GM18861 (cell line): ENCODE measurements around the gene LMTK2.
A peak's percentile ranks its signal among the peaks of the same experiment; 100 is the strongest.

Experiments
- ATAC-seq: cut with Tn5 transposase; IDR thresholded peaks from one replicate; pipeline ENCODE4 v1.9.1; 2021; ENCODE audit not compliant: unreplicated experiment

The LMTK2 gene

GRCh38 chr7:98200364-98200763 is 93.7 kb downstream of the LMTK2 start:
- ATAC-seq, result peak; percentile 31

GRCh38 chr7:98202367-98203195 is 95.9 kb downstream of the LMTK2 start:
- peak; percentile 93 for ATAC-seq

- ATAC-seq, result peak; percentile 31
Measured at GRCh38 chr7:98203261-98203963, 96.8 kb downstream of the LMTK2 start.

GRCh38 chr7:98203964-98204605 is 97.4 kb downstream of the LMTK2 start:
- no peak for ATAC-seq

- no peak for ATAC-seq
Measured at GRCh38 chr7:98204670-98205069, 98.0 kb downstream of the LMTK2 start.

GRCh38 chr7:98205162-98205845 is 98.6 kb downstream of the LMTK2 start:
- ATAC-seq, result no peak

GRCh38 chr7:98206451-98207330 is 100.0 kb downstream of the LMTK2 start:
- ATAC-seq, result no peak

GRCh38 chr7:98209166-98209920 is 102.7 kb downstream of the LMTK2 start:
- ATAC-seq, result no peak

- ATAC-seq, result no peak
Measured at GRCh38 chr7:98210513-98211220, 104.0 kb downstream of the LMTK2 start.

- no peak for ATAC-seq
Measured at GRCh38 chr7:98211221-98211675, 104.6 kb downstream of the LMTK2 start, which contains the start of gene BHLHA15. TSS of gene BHLHA15 (plus strand) at chr7:98211439. CDS start at chr7:98212310, 871 bp downstream.

- no peak for ATAC-seq
Measured at GRCh38 chr7:98211676-98212531, 105.2 kb downstream of the LMTK2 start.

GRCh38 chr7:98212532-98213041 is 105.9 kb downstream of the LMTK2 start:
- ATAC-seq, result no peak

- no peak for ATAC-seq
Measured at GRCh38 chr7:98213296-98213887, 106.7 kb downstream of the LMTK2 start.

- no peak for ATAC-seq
Measured at GRCh38 chr7:98213888-98214810, 107.5 kb downstream of the LMTK2 start.

GRCh38 chr7:98214811-98215321 is 108.2 kb downstream of the LMTK2 start:
- ATAC-seq, result no peak
